Lower lobe of right lung (tissue), 2 donors: ENCODE data around the gene PNCK. TPM values are rescaled to one million over a fixed set of nuclear protein-coding genes. Genes with fewer than 3 reads are reported as not detected.

Experiments
- ATAC-seq, 2 donors: fragments of 200-7000 bp; cut with Tn5 transposase; one replicate each; pipeline ENCODE4 v1.9.1; 2020 to 2022; ENCODE audit warnings: mild to moderate bottlenecking in 2 of 2, moderate library complexity in 2 of 2
- DNase-seq: peaks from one replicate; pipeline ENCODE4 v3.0.0-alpha.2; 2020
- H3K27ac ChIP-seq: fragments of 200-600 bp; one replicate; pipeline ENCODE4 v1.8.0; 2022
- H3K27me3 ChIP-seq: fragments of 200-600 bp; one replicate; pipeline ENCODE4 v1.8.0; 2022; ENCODE audit warnings: low read depth
- H3K36me3 ChIP-seq: fragments of 200-600 bp; one replicate; pipeline ENCODE4 v1.8.0; 2022; ENCODE audit warnings: mild to moderate bottlenecking
- H3K4me1 ChIP-seq: fragments of 200-600 bp; one replicate; pipeline ENCODE4 v1.8.0; 2022
- H3K4me3 ChIP-seq: fragments of 200-600 bp; one replicate; pipeline ENCODE4 v1.8.0; 2022; ENCODE audit warnings: mild to moderate bottlenecking
- H3K9me3 ChIP-seq: fragments of 200-600 bp; one replicate; pipeline ENCODE4 v1.8.0; 2022
- CTCF ChIP-seq: fragments of 200-600 bp; IDR thresholded peaks from one replicate; pipeline ENCODE4 v1.8.0; 2022; ENCODE audit warnings: antibody characterized with exemption, mild to moderate bottlenecking
- intact Hi-C: fragments of 100-400 bp; cut with DNase I; formaldehyde crosslinking; loops from one replicate; pipeline ENCODE4 v1.11.0; 2022
- total RNA-seq: library from RNA; stranded (reverse); fragmentation: NEBNext Ultra II Directional; extraction: Animal tissue kit (Norgen Biotek cat#: 25700); gene quantifications from one replicate; pipeline ENCODE4 v1.2.1, GENCODE V29; 2021
- donor health status: DM: no; HTN: yes; CAD: no; lungs with severe emphysema.

Gene PNCK
- total RNA-seq, 1 donor from 2014 or later, result not detected

- intact Hi-C loops, result no loop called here
- peaks cover 34% of the 10 kb centered on the region for H3K36me3 ChIP-seq
- no peaks in the 10 kb centered on the region for H3K27me3 ChIP-seq
Observed at GRCh38 chrX:153704021-153704526, 30.5 kb upstream of the PNCK start.

GRCh38 chrX:153703036-153703370 lies 29.4 kb upstream of the PNCK start:
- Histone ChIP-seq H3K4me1 (no peaks in the 10 kb centered on the region), H3K4me3 (no peak overlapping the region), H3K27ac (no peak overlapping the region), H3K9me3 (no peaks in the 10 kb centered on the region), H3K27me3 (no peaks in the 10 kb centered on the region), H3K36me3 (peaks cover 34% of the 10 kb centered on the region)
- TF ChIP-seq CTCF, result no peak
- ATAC-seq (peak; percentile 20 to 66), DNase-seq (peak; percentile 58)
- intact Hi-C loops, result no loop called here

More at GRCh38 chrX:153704021-153704526, 30.5 kb upstream of the PNCK start:
- DNase-seq (no peak), ATAC-seq (no peak)
- TF ChIP-seq CTCF, result no peak
- Histone ChIP-seq H3K9me3 (no peaks in the 10 kb centered on the region), H3K27ac (no peak overlapping the region), H3K4me1 (no peaks in the 10 kb centered on the region), H3K4me3 (no peak overlapping the region)

- H3K36me3 ChIP-seq, result peaks cover 34% of the 10 kb centered on the region
- no peaks in the 10 kb centered on the region for H3K9me3 ChIP-seq
- no peaks in the 10 kb centered on the region for H3K4me1 ChIP-seq
- TF ChIP-seq CTCF, result no peak
- intact Hi-C loops, result no loop called here
- H3K27me3 ChIP-seq, result no peaks in the 10 kb centered on the region
- no peak overlapping the region for H3K27ac ChIP-seq
- H3K4me3 ChIP-seq, result no peak overlapping the region
- DNase-seq, result no peak
- ATAC-seq, result no peak
Observed at GRCh38 chrX:153702336-153703035, 28.9 kb upstream of the PNCK start.

- no peak for TF ChIP-seq CTCF
- Histone ChIP-seq H3K4me3 (no peak overlapping the region), H3K36me3 (peaks cover 34% of the 10 kb centered on the region), H3K27me3 (no peaks in the 10 kb centered on the region), H3K4me1 (no peaks in the 10 kb centered on the region), H3K9me3 (no peaks in the 10 kb centered on the region), H3K27ac (no peak overlapping the region)
- intact Hi-C loops, result no loop called here
- no peak for DNase-seq
- ATAC-seq, result no peak
Observed at GRCh38 chrX:153701706-153702105, 28.1 kb upstream of the PNCK start.

- Histone ChIP-seq H3K27me3 (no peaks in the 10 kb centered on the region), H3K27ac (no peak overlapping the region), H3K4me1 (no peaks in the 10 kb centered on the region), H3K36me3 (peaks cover 34% of the 10 kb centered on the region), H3K9me3 (no peaks in the 10 kb centered on the region), H3K4me3 (no peak overlapping the region)
- intact Hi-C loops, result no loop called here
- no peak for DNase-seq
- no peak for ATAC-seq
- no peak for TF ChIP-seq CTCF
Observed at GRCh38 chrX:153700967-153701366, 27.4 kb upstream of the PNCK start.
